ENCODE results near the gene SLAMF1. TPM values are rescaled to one million over a fixed set of nuclear protein-coding genes. Genes with fewer than 3 reads are reported as not detected.

SLAMF1 gene
- total RNA-seq, 4 donors from 2014 or later = 1.1 to 2.2 (median 1.7) TPM; not detected in 1

DNA sequence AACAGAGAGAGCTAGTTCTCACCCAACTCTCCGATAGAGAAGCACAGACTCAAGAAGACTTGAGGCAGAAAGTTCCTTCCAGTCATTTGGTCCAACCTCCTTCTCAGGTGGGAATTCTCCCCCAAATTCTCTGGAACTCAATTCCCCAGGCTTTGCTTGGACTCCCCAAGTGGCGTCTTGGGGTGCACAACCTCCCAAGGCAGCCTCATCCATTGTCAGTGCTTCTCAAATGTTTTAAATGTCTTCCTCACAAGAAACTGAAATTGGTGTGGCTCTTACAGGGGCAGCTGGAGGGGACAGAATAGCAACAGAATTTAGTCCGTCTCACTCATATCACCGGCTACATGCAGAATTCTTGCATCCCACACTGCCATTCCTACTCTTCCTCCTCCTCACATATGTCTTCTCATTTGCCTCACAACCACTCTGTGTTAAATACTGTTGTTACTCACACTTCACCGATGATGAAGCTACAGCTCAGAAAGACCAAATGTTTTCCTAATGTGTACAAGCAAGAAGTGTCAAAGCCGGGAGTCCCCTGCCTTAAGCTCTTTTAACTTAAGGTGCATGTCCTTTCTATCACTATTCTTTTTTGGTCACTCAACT, 34.1 kb downstream of the SLAMF1 start:
- Histone ChIP-seq H3K27me3 (peaks cover 0 to 25% (median 0%) of the 10 kb centered on the region in 4 donors), H3K27ac (no peak overlapping the region), H3K36me3 (no peaks in the 10 kb centered on the region), H3K9me3 (no peaks in the 10 kb centered on the region), H3K4me1 (no peaks in the 10 kb centered on the region), H3K4me3 (no peak overlapping the region)
- intact Hi-C loops (cut with DNase I) = no loop called here
- TF ChIP-seq, protein P1, sequence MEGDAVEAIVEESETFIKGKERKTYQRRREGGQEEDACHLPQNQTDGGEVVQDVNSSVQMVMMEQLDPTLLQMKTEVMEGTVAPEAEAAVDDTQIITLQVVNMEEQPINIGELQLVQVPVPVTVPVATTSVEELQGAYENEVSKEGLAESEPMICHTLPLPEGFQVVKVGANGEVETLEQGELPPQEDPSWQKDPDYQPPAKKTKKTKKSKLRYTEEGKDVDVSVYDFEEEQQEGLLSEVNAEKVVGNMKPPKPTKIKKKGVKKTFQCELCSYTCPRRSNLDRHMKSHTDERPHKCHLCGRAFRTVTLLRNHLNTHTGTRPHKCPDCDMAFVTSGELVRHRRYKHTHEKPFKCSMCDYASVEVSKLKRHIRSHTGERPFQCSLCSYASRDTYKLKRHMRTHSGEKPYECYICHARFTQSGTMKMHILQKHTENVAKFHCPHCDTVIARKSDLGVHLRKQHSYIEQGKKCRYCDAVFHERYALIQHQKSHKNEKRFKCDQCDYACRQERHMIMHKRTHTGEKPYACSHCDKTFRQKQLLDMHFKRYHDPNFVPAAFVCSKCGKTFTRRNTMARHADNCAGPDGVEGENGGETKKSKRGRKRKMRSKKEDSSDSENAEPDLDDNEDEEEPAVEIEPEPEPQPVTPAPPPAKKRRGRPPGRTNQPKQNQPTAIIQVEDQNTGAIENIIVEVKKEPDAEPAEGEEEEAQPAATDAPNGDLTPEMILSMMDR (IDR thresholded peaks at IDR 0.05) = no peak
- no peak for TF ChIP-seq POLR2A (IDR thresholded peaks at IDR 0.05)
- DNase-seq = no peak
- 71 to 85% methylated on average over 6 of the region's 6 CpGs for WGBS, 2 donors

DNA sequence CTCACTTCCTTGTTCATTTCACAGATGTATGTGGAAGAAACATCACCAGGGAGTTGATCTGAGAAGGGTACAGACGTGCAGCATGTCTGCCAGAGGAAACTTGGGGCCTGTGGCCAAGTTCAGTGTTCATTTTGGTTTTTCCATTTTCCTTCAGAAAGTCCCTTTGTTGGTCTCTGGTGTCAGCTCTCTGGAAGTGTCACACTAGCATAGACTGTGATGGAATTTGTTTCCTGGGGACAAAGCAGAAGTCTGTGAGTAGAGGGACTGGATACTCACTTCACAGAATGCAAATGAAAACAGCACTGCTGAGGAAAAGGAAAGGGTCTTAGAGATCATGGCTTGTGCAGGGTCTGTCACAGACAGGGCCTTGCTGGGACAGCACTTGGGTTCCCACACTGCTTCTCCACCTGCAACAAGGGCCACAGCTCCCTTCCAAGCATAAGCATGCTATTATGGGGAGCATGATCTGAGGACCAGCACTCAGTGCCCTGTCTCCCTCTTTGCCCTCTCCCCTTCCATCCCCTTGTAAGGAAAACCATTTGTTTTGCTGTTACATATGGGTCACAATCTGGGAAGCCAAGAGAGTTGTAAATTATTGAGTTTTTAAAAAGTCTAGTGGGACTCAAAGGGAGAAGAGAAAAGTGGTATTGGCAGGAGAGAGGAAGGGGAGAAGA, 36.1 kb downstream of the SLAMF1 start:
- intact Hi-C loops (cut with DNase I) = no loop called here
- Histone ChIP-seq H3K9me3 (no peaks in the 10 kb centered on the region), H3K27ac (no peak overlapping the region), H3K36me3 (no peaks in the 10 kb centered on the region), H3K4me1 (no peaks in the 10 kb centered on the region), H3K27me3 (peaks cover 0 to 25% (median 0%) of the 10 kb centered on the region in 4 donors), H3K4me3 (no peak overlapping the region)
- TF ChIP-seq, protein P1 (IDR thresholded peaks at IDR 0.05) = no peak
- TF ChIP-seq POLR2A (IDR thresholded peaks at IDR 0.05) = no peak
- WGBS, 2 donors = 0% methylated on average over 1 of the region's 1 CpG; no CpG with 5 or more reads in 1 of the 2 donors
- no peak for DNase-seq

DNA sequence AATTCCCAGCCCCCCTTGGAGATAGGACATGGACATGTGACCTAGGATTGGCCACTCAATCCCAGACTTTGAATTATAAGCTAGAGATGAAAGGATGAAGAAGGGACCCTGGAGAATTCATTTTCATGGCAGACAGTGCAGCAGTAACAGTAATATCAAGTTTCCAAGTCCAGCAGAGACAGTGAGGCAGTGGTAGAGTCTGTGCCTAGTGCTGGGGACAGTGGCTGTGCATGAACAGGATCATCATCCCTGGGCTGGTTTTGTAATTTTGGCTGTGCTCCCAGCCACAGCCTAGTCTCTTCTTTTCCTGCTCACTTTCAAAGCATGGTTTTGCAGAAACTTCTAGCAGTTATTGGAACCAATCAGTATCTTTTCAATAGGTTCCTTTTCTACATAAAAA, 37.9 kb downstream of the SLAMF1 start:
- Histone ChIP-seq H3K4me3 (no peak overlapping the region), H3K27me3 (peaks cover 0 to 25% (median 0%) of the 10 kb centered on the region in 4 donors), H3K9me3 (no peaks in the 10 kb centered on the region), H3K36me3 (no peaks in the 10 kb centered on the region), H3K4me1 (no peaks in the 10 kb centered on the region), H3K27ac (no peak overlapping the region)
- intact Hi-C loops (cut with DNase I) = loop anchor here (5.0 kb wide), 1 partner anchor 177 kb away; no protein-coding TSS in a partner anchor
- no peak for DNase-seq
- no peak for TF ChIP-seq POLR2A (IDR thresholded peaks at IDR 0.05)
- TF ChIP-seq, protein P1 (IDR thresholded peaks at IDR 0.05) = no peak

DNA sequence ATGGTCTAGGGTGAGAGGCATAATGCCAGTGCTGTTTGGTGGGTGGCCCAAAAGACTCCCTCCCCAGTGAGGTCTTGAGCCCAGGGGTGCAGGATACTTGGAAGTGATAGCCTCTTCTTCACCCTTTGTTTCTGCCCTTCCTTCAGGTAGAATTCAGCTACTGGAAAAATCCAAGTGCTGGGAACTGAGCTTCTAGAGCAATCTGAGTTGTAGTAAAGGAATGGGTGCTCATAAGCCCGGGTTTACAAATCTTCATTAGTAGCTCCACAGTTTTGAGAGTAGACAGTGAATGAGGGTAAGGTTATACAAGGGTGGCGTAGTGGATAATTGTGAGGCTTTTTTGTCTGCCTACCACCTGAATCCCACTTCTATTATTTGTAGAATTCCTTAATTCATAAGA, 38.3 kb downstream of the SLAMF1 start:
- Histone ChIP-seq H3K27ac (no peak overlapping the region), H3K36me3 (no peaks in the 10 kb centered on the region), H3K4me1 (no peaks in the 10 kb centered on the region), H3K9me3 (no peaks in the 10 kb centered on the region), H3K27me3 (peaks cover 0 to 25% (median 0%) of the 10 kb centered on the region in 4 donors), H3K4me3 (no peak overlapping the region)
- TF ChIP-seq, protein P1 (IDR thresholded peaks at IDR 0.05) = no peak
- no peak for TF ChIP-seq POLR2A (IDR thresholded peaks at IDR 0.05)
- 41 to 50% methylated on average over 2 of the region's 2 CpGs for WGBS, 2 donors
- intact Hi-C loops (cut with DNase I) = loop anchor here (5.0 kb wide), 1 partner anchor 176 kb away; no protein-coding TSS in a partner anchor
- no peak for DNase-seq

DNA sequence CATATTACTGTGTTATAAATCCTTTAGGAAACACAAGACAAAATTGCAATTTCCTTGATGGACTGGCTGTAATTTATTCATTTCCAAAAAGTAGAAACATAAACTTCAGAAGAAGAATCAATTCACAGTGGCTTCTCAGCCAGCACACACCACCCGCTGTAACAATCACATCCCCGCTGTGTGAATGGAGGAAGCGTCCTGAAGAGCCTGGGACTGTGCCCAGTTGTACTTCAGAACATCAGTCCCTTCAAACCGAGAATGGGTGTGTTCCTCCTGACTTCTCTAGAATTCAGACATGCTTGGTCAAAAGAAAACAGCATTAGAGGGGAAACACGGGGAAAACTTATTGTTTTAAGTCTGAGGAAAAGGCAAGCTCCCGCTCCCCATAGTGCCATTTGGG, 38.8 kb downstream of the SLAMF1 start:
- DNase-seq = no peak
- Histone ChIP-seq H3K27me3 (peaks cover 0 to 25% (median 0%) of the 10 kb centered on the region in 4 donors), H3K36me3 (no peaks in the 10 kb centered on the region), H3K9me3 (no peaks in the 10 kb centered on the region), H3K27ac (no peak overlapping the region), H3K4me3 (no peak overlapping the region), H3K4me1 (no peaks in the 10 kb centered on the region)
- intact Hi-C loops (cut with DNase I) = loop anchor here (5.0 kb wide), 1 partner anchor 176 kb away; no protein-coding TSS in a partner anchor
- no peak for TF ChIP-seq POLR2A (IDR thresholded peaks at IDR 0.05)
- TF ChIP-seq, protein P1 (IDR thresholded peaks at IDR 0.05) = no peak
- 53 to 56% methylated on average over 6 of the region's 6 CpGs for WGBS, 2 donors
